Keratinocyte (primary cell): Measurements from ENCODE around the gene MYBPC2. TPM values are rescaled to one million over a fixed set of nuclear protein-coding genes. Genes with fewer than 3 reads are reported as not detected.

ENCODE experiments used
- DNase-seq: peaks from one replicate; pipeline ENCODE4 v3.0.0-alpha.2; 2011; ENCODE audit warnings: low read depth, missing footprints, low spot score
- FAIRE-seq: peaks from 2 replicates; lab custom pipeline; 2011; peaks lifted over from hg19 to GRCh38; lab: Jason Lieb, UNC
- H2AFZ ChIP-seq: 2 replicates; pipeline ENCODE4 v1.6.0; 2012; ENCODE audit warnings: low read length, control low read depth, inconsistent platforms; ENCODE audit not compliant: control insufficient read depth
- H3K27ac ChIP-seq: 2 replicates; pipeline ENCODE4 v1.5.1; 2011; ENCODE audit warnings: low read length; ENCODE audit not compliant: control insufficient read depth, insufficient read depth
- H3K27me3 ChIP-seq: 3 replicates; pipeline ENCODE4 v1.6.0; 2011; ENCODE audit warnings: low read length; ENCODE audit not compliant: control insufficient read depth, insufficient read depth; ENCODE audit errors: extremely low read depth
- H3K36me3 ChIP-seq, 2 experiments: 2 replicates in 1 of 2; 3 replicates in 1 of 2; pipeline ENCODE4 v1.5.1; 2011; ENCODE audit warnings: low read length in 2 of 2, mild to moderate bottlenecking in 1 of 2; ENCODE audit not compliant: control insufficient read depth in 2 of 2, insufficient read depth in 2 of 2; ENCODE audit errors: extremely low read depth in 1 of 2
- H3K4me1 ChIP-seq: 3 replicates; pipeline ENCODE4 v1.5.1; 2011; ENCODE audit warnings: low read length; ENCODE audit not compliant: control insufficient read depth, insufficient read depth; ENCODE audit errors: extremely low read depth
- H3K4me2 ChIP-seq: 3 replicates; pipeline ENCODE4 v1.6.0; 2011; ENCODE audit warnings: low read depth, low read length; ENCODE audit not compliant: control insufficient read depth, insufficient read depth; ENCODE audit errors: extremely low read depth
- H3K4me3 ChIP-seq, 3 experiments: fragments of 200-600 bp in 1 of 3; sonication (generic) in 1 of 3; 2 replicates in 2 of 3; 3 replicates in 1 of 3; pipeline ENCODE4 v1.5.1; 2011 to 2016; ENCODE audit warnings: low read length in 3 of 3, mild to moderate bottlenecking in 3 of 3, control low read depth in 2 of 3, inconsistent platforms in 1 of 3, low read depth in 1 of 3, mixed read lengths in 1 of 3, mixed run types in 1 of 3, moderate library complexity in 1 of 3; ENCODE audit not compliant: control insufficient read depth in 2 of 3, insufficient read depth in 2 of 3; ENCODE audit errors: extremely low read depth in 1 of 3
- H3K79me2 ChIP-seq: 2 replicates; pipeline ENCODE4 v1.6.0; 2012; ENCODE audit warnings: low read length; ENCODE audit not compliant: control insufficient read depth, insufficient read depth
- H3K9ac ChIP-seq: 3 replicates; pipeline ENCODE4 v1.6.0; 2011; ENCODE audit warnings: low read length; ENCODE audit not compliant: control insufficient read depth, insufficient read depth; ENCODE audit errors: extremely low read depth
- H3K9me1 ChIP-seq: 3 replicates; pipeline ENCODE4 v1.6.0; 2011; ENCODE audit warnings: low read length; ENCODE audit not compliant: control insufficient read depth, insufficient read depth; ENCODE audit errors: extremely low read depth
- H3K9me3 ChIP-seq: 2 replicates; pipeline ENCODE4 v1.5.1; 2012; ENCODE audit warnings: low read depth, low read length; ENCODE audit not compliant: control insufficient read depth
- H4K20me1 ChIP-seq: 3 replicates; pipeline ENCODE4 v1.6.0; 2011; ENCODE audit warnings: low read length; ENCODE audit not compliant: control insufficient read depth, insufficient read depth; ENCODE audit errors: extremely low read depth
- EZH2 ChIP-seq: IDR thresholded peaks from one replicate; pipeline ENCODE4 v1.6.1; 2012; ENCODE audit warnings: inconsistent platforms, mild to moderate bottlenecking, low read length, moderate library complexity
- dilution Hi-C: fragments of 300-500 bp; cut with MboI; formaldehyde crosslinking; loops from one replicate; pipeline ENCODE4 v1.7.0; 2020; ENCODE audit warnings: low sequenced_read_pairs; ENCODE audit not compliant: extremely low pct_ligation_motif_present
- polyA plus RNA-seq, 5 experiments: library from polyadenylated mRNA; depleted of rRNA in 3 of 5; stranded (reverse) in 3 of 5; stranded (forward) in 1 of 5; unstranded in 1 of 5; fragments of >200 nt; gene quantifications; 1 replicate in 1 of 5; 2 replicates in 3 of 5; 3 replicates in 1 of 5; pipeline versions ENCODE4 v1.2.1 to v1.2.3, GENCODE V29; 2011 to 2012; ENCODE audit warnings: missing spikeins in 2 of 5, low read depth in 1 of 5, low replicate concordance in 1 of 5
- TF ChIP-seq, protein P1 (sequence below), 3 experiments: IDR thresholded peaks in 1 of 3; conservative IDR thresholded peaks in 1 of 3; optimal IDR thresholded peaks in 1 of 3; 2 replicates in 2 of 3; 3 replicates in 1 of 3; pipeline versions ENCODE3 to v1.5.1; 2011; ENCODE audit warnings: low read length in 3 of 3, mild to moderate bottlenecking in 3 of 3, moderate library complexity in 2 of 3, control low read depth in 1 of 3, inconsistent platforms in 1 of 3; ENCODE audit not compliant: insufficient read depth in 2 of 3; ENCODE audit errors: extremely low read depth in 1 of 3

The MYBPC2 gene
- polyA plus RNA-seq, 1 donor (not counting 4 experiments of a cell fraction or from before 2014, with no cell fraction given), result not detected

DNA sequence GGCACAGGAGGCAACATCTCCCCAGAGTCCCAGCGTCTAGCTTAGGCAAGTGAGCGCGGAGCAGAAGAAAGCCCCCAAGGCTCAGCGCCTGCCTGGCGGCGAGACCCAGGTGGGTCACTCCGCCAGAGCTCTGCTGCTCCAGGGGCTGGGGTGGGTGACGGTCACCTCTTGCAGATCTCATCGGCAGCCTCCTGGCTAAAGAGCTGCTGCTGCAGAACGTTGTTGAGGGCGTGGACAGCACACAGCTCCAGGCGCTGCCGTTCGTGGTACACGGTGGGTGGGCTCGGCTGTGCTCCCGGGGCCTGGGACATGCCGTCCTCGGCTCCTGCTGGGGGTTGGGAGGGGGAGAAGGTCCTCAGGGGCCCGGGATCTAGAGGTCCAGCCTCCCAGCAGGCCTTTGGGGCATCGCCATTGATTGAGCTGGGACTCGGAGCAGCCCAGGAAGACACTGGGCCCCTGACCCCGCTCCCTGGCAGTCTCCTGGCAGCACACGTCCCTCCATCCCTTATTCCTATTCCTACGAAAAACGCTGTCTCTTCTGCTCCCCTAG lies 77.5 kb downstream of the MYBPC2 start:
- FAIRE-seq (no peak), DNase-seq (no peak)
- Histone ChIP-seq H3K4me2 (peak overlapping the region; percentile 91), H3K4me3 (peak overlapping the region; percentile 68 to 94 (median 91)), H3K27ac (peak overlapping the region; percentile 68), H3K27me3 (peaks cover 3% of the 10 kb centered on the region), H3K36me3 (peaks cover 0 to 1% of the 10 kb centered on the region in 2 experiments), H3K9me1 (no peaks in the 10 kb centered on the region), H3K9me3 (no peaks in the 10 kb centered on the region), H3K4me1 (peaks cover 4% of the 10 kb centered on the region), H3K9ac (peak overlapping the region; percentile 81), H3K79me2 (peaks cover 5% of the 10 kb centered on the region), H2AFZ (peak overlapping the region; percentile 49), H4K20me1 (no peaks in the 10 kb centered on the region)
- TF ChIP-seq, protein P1, sequence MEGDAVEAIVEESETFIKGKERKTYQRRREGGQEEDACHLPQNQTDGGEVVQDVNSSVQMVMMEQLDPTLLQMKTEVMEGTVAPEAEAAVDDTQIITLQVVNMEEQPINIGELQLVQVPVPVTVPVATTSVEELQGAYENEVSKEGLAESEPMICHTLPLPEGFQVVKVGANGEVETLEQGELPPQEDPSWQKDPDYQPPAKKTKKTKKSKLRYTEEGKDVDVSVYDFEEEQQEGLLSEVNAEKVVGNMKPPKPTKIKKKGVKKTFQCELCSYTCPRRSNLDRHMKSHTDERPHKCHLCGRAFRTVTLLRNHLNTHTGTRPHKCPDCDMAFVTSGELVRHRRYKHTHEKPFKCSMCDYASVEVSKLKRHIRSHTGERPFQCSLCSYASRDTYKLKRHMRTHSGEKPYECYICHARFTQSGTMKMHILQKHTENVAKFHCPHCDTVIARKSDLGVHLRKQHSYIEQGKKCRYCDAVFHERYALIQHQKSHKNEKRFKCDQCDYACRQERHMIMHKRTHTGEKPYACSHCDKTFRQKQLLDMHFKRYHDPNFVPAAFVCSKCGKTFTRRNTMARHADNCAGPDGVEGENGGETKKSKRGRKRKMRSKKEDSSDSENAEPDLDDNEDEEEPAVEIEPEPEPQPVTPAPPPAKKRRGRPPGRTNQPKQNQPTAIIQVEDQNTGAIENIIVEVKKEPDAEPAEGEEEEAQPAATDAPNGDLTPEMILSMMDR (optimal IDR thresholded peaks at IDR 0.05 in 1 of 3, IDR thresholded peaks at IDR 0.05 in 1 of 3, conservative IDR thresholded peaks at IDR 0.05 in 1 of 3; ENCODE audit: extremely low read depth in 1 of 3, insufficient read depth in 2 of 3, low read length in 3 of 3), result no peak
- no peak for TF ChIP-seq EZH2
- dilution Hi-C loops, result no loop called here

DNA sequence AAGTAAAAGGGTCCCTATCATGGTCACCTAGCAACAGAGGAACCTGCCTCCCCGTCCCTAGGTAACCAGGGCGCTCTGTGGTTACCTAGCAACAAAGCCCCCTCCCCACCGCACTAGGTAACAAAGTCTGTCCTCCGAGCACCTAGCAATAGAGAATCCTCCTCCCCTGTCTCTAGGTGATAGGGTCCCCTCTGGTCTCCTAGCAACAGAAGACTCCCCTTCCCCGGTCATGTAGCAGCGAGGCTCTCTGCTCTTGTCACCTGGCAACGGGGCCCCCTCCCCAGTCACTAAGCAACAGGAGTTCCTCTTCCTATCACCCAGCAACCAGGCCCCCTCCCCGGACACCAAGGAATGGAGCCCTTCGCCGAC lies 78.0 kb downstream of the MYBPC2 start:
- Histone ChIP-seq H3K27ac (peak overlapping the region; percentile 68), H3K4me3 (peak overlapping the region; percentile 68 to 94 (median 91)), H2AFZ (peak overlapping the region; percentile 49), H3K27me3 (peaks cover 3% of the 10 kb centered on the region), H3K79me2 (peaks cover 5% of the 10 kb centered on the region), H3K36me3 (peaks cover 0 to 1% of the 10 kb centered on the region in 2 experiments), H3K9ac (peak overlapping the region; percentile 81), H3K4me1 (peaks cover 4% of the 10 kb centered on the region), H3K9me1 (no peaks in the 10 kb centered on the region), H3K4me2 (peak overlapping the region; percentile 91), H3K9me3 (no peaks in the 10 kb centered on the region), H4K20me1 (no peaks in the 10 kb centered on the region)
- dilution Hi-C loops, result no loop called here
- DNase-seq (no peak), FAIRE-seq (no peak)
- no peak for TF ChIP-seq EZH2
- TF ChIP-seq, protein P1 (optimal IDR thresholded peaks at IDR 0.05 in 1 of 3, IDR thresholded peaks at IDR 0.05 in 1 of 3, conservative IDR thresholded peaks at IDR 0.05 in 1 of 3; ENCODE audit: extremely low read depth in 1 of 3, insufficient read depth in 2 of 3, low read length in 3 of 3), result no peak
